B cell (primary cell): ENCODE measurements around the gene KRTAP9-8. TPM values are rescaled to one million over a fixed set of nuclear protein-coding genes. Genes with fewer than 3 reads are reported as not detected.
A peak's percentile ranks its signal among the peaks of the same experiment; 100 is the strongest.
"Not testable (repeated sequence)": the region's sequence is repeated elsewhere in the genome, so short reads cannot be mapped to it uniquely, and the experiment has no call there.

Experiments
- ATAC-seq: fragments of 200-7000 bp; cut with Tn5 transposase; one replicate; pipeline ENCODE4 v1.10.0; 2021; ENCODE audit warnings: low read depth, mild to moderate bottlenecking, moderate number of reproducible peaks, moderate library complexity
- CTCF ChIA-PET: fragments of 350-600 bp; sonication (Branson Sonifier 250); formaldehyde crosslinking; loops from one replicate; lab custom pipeline; 2021; ENCODE audit warnings: antibody characterized with exemption, inconsistent platforms; lab: Charles Lee
- POLR2A ChIA-PET: fragments of 350-600 bp; sonication (Branson Sonifier 250); formaldehyde crosslinking; loops from one replicate; lab custom pipeline; 2021; ENCODE audit warnings: antibody characterized with exemption; lab: Charles Lee
- DNase-seq: peaks from one replicate; pipeline ENCODE4 v3.0.0; 2013
- H2AFZ ChIP-seq: 2 replicates; pipeline ENCODE4 v1.6.1; 2012; ENCODE audit warnings: mild to moderate bottlenecking, low read depth, low read length; ENCODE audit not compliant: insufficient read depth, poor library complexity, severe bottlenecking
- H3K27ac ChIP-seq, 2 donors: 1 replicate in 1 of 2; 2 replicates in 1 of 2; pipeline ENCODE4 v1.5.1; 2012 to 2013; ENCODE audit warnings: low read length in 2 of 2, mild to moderate bottlenecking in 2 of 2, moderate library complexity in 1 of 2
- H3K27me3 ChIP-seq, 4 experiments: fragments of 200-600 bp in 1 of 4; sonication (generic) in 1 of 4; replicated peaks in 1 of 4; 1 replicate in 2 of 4; 2 replicates in 2 of 4; pipeline versions ENCODE4 v1.6.1 to v1.7.0; 2013 to 2016; ENCODE audit warnings: low read length in 3 of 4, mild to moderate bottlenecking in 2 of 4, mixed read lengths in 1 of 4, moderate library complexity in 1 of 4; ENCODE audit not compliant: insufficient read depth in 4 of 4, control insufficient read depth in 3 of 4; ENCODE audit errors: control extremely low read depth in 1 of 4
- H3K36me3 ChIP-seq, 2 experiments: replicated peaks in 1 of 2; 1 replicate in 1 of 2; 2 replicates in 1 of 2; pipeline versions ENCODE4 v1.6.1 to v1.7.1; 2013; ENCODE audit warnings: low read length in 1 of 2; ENCODE audit not compliant: insufficient read depth in 2 of 2, control insufficient read depth in 1 of 2; ENCODE audit errors: control extremely low read depth in 1 of 2, extremely low read depth in 1 of 2
- H3K4me1 ChIP-seq, 2 donors: fragments of 200-600 bp in 1 of 2; sonication (generic) in 1 of 2; 1 replicate in 1 of 2; 2 replicates in 1 of 2; pipeline versions ENCODE4 v1.5.1 to v1.6.1; 2013 to 2017; ENCODE audit warnings: low read length in 2 of 2; ENCODE audit not compliant: control insufficient read depth in 2 of 2, insufficient read depth in 2 of 2
- H3K4me2 ChIP-seq: replicated peaks from 2 replicates; pipeline ENCODE3; 2012; ENCODE audit warnings: mild to moderate bottlenecking, low read depth, low read length; ENCODE audit not compliant: poor library complexity, severe bottlenecking
- H3K4me3 ChIP-seq, 5 experiments: fragments of 200-600 bp in 1 of 5; sonication (generic) in 1 of 5; 1 replicate in 3 of 5; 2 replicates in 2 of 5; pipeline versions ENCODE4 v1.5.1 to v1.7.0; 2011 to 2016; ENCODE audit warnings: low read length in 4 of 5, mild to moderate bottlenecking in 4 of 5, low read depth in 2 of 5, control low read depth in 1 of 5, moderate library complexity in 1 of 5; ENCODE audit not compliant: insufficient read depth in 1 of 5; ENCODE audit errors: control extremely low read depth in 1 of 5, extremely low read depth in 1 of 5
- H3K79me2 ChIP-seq: fragments of 200-600 bp; sonication (generic); one replicate; pipeline ENCODE4 v1.6.0; 2016; ENCODE audit warnings: low read length; ENCODE audit not compliant: control insufficient read depth, insufficient read depth
- H3K9ac ChIP-seq: fragments of 200-600 bp; sonication (generic); 2 replicates; pipeline ENCODE4 v1.6.1; 2017; ENCODE audit warnings: mild to moderate bottlenecking, low read length, moderate library complexity
- H3K9me3 ChIP-seq, 3 donors: one replicate each; pipeline versions ENCODE4 v1.6.1 to v1.7.1; 2013; ENCODE audit warnings: low read length in 2 of 3; ENCODE audit not compliant: control insufficient read depth in 2 of 3, insufficient read depth in 1 of 3; ENCODE audit errors: control extremely low read depth in 1 of 3
- H4K20me1 ChIP-seq: 2 replicates; pipeline ENCODE4 v1.6.0; 2012; ENCODE audit warnings: mild to moderate bottlenecking, low read length; ENCODE audit not compliant: insufficient read depth, control insufficient read depth, poor library complexity, severe bottlenecking
- H3K27ac Mint-ChIP-seq: one replicate; pipeline ENCODE4 v1.8.0; 2021; ENCODE audit warnings: mixed read lengths
- H3K27me3 Mint-ChIP-seq: one replicate; pipeline ENCODE4 v1.8.0; 2021; ENCODE audit warnings: mixed read lengths
- H3K4me1 Mint-ChIP-seq: one replicate; pipeline ENCODE4 v1.8.0; 2021; ENCODE audit warnings: mixed read lengths
- H3K4me3 Mint-ChIP-seq: one replicate; pipeline ENCODE4 v1.8.0; 2021; ENCODE audit warnings: mixed read lengths
- H3K9me3 Mint-ChIP-seq: one replicate; pipeline ENCODE4 v1.8.0; 2022; ENCODE audit warnings: mixed read lengths; ENCODE audit not compliant: insufficient read depth
- WGBS: methylation state at CpG from one replicate; pipeline ENCODE4 v1.1.5; 2013; ENCODE audit warnings: missing lambda C conversion rate; ENCODE audit not compliant: insufficient coverage; 5-methylcytosine and 5-hydroxymethylcytosine counted together
- intact Hi-C: fragments of 100-400 bp; cut with micrococcal nuclease; formaldehyde crosslinking; loops from one replicate; pipeline ENCODE4 v1.10.0; 2022
- polyA plus RNA-seq: library from polyadenylated mRNA; depleted of rRNA; stranded (reverse); fragments of >200 nt; gene quantifications from 2 replicates; pipeline ENCODE4 v1.2.3, GENCODE V29; 2012
- total RNA-seq, 2 donors: library from RNA; stranded (reverse); fragments of 120-200 nt in 1 of 2; gene quantifications; 1 replicate in 1 of 2; 2 replicates in 1 of 2; pipeline versions ENCODE4 v1.2.3 to v1.2.4, GENCODE V29; 2013 to 2022

KRTAP9-8 gene
- total and polyA plus RNA-seq, 2 donors (not counting 1 experiment from before 2014, with no cell fraction given) = not detected

DNA sequence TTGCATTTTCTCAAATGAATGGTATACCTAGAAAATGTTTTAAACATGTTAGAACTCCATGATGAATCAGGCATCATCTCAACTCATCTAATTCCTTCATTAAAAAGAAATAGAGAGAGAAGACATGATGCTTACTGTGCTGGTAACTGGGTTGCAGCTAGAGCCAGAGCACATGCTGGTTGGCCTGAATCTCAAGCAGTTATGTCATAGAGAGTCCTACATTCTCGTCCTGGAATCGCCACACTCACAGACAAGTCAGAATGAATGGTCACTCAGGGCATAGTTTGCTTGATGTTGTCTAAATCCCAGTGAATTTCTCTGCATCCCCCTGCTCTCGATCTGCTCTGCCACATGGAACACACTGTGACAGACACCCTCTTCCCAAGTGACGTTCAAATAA lies 683 bp upstream of the KRTAP9-8 start:
- intact Hi-C loops, DNase-seq, H3K27me3 ChIP-seq: not testable (repeated sequence)

GRCh38 chr17:41246995-41247787 lies 9.4 kb downstream of the KRTAP9-8 start:
- 93% methylated on average over 1 of the region's 2 CpGs for WGBS
- H3K9me3 ChIP-seq, CTCF ChIA-PET, H3K4me2 ChIP-seq, POLR2A ChIA-PET, H4K20me1 ChIP-seq, intact Hi-C loops, H3K27ac ChIP-seq, H3K9ac ChIP-seq, H3K4me1 Mint-ChIP-seq, H3K79me2 ChIP-seq, H3K27me3 ChIP-seq, H3K4me1 ChIP-seq, H3K4me3 ChIP-seq, H2AFZ ChIP-seq, H3K4me3 Mint-ChIP-seq, ATAC-seq, H3K36me3 ChIP-seq, H3K27ac Mint-ChIP-seq, H3K9me3 Mint-ChIP-seq: not testable (repeated sequence)
- H3K27me3 Mint-ChIP-seq = peaks cover 31% of the 10 kb centered on the region
- peak; percentile 2 for DNase-seq

More for the DNA sequence above, 683 bp upstream of the KRTAP9-8 start:
- H3K36me3 ChIP-seq, H2AFZ ChIP-seq, ATAC-seq, POLR2A ChIA-PET, H3K9me3 Mint-ChIP-seq, H3K27ac ChIP-seq, H4K20me1 ChIP-seq, H3K27ac Mint-ChIP-seq, H3K4me3 Mint-ChIP-seq, H3K4me2 ChIP-seq, H3K4me1 ChIP-seq, H3K4me1 Mint-ChIP-seq, H3K4me3 ChIP-seq, H3K79me2 ChIP-seq, H3K9ac ChIP-seq, CTCF ChIA-PET: not testable (repeated sequence)
- H3K9me3 ChIP-seq = peaks cover 0 to 11% (median 0%) of the 10 kb centered on the region in 3 donors
- WGBS = no CpG with 5 or more reads among the region's 4 CpGs
- peaks cover 50% of the 10 kb centered on the region for H3K27me3 Mint-ChIP-seq

DNA sequence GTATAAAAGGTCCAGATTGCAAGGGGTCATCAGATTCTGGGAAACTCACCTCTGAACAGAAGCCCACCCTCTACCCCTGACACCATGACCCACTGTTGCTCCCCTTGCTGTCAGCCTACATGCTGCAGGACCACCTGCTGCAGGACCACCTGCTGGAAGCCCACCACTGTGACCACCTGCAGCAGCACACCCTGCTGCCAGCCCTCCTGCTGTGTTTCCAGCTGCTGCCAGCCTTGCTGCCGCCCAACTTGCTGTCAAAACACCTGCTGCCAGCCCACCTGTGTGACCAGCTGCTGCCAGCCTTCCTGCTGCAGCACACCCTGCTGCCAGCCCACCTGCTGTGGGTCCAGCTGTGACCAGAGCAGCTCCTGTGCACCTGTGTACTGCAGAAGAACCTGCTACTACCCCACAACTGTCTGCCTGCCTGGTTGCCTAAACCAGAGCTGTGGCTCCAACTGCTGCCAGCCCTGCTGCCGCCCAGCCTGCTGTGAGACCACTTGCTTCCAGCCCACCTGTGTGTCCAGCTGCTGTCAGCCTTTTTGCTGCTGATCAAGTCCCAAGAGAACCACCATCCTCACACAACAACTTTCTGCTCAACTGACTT lies 11.9 kb downstream of the KRTAP9-8 start, which contains the start of gene KRTAP9-4:
TSS of gene KRTAP9-4 (plus strand) at position 51 of the 604 bp plus-strand sequence. CDS start at position 85, 34 bp downstream.
- H3K27me3 ChIP-seq, ATAC-seq, POLR2A ChIA-PET, H3K9me3 ChIP-seq, intact Hi-C loops, H3K79me2 ChIP-seq, H4K20me1 ChIP-seq, CTCF ChIA-PET, H3K4me3 Mint-ChIP-seq, H3K4me1 ChIP-seq, H3K4me1 Mint-ChIP-seq, H3K27ac ChIP-seq, H3K4me2 ChIP-seq, H3K9ac ChIP-seq, H2AFZ ChIP-seq, H3K9me3 Mint-ChIP-seq, H3K36me3 ChIP-seq, H3K4me3 ChIP-seq, H3K27ac Mint-ChIP-seq: not testable (repeated sequence)
- peaks cover 28% of the 10 kb centered on the region for H3K27me3 Mint-ChIP-seq
- peak; percentile 1 for DNase-seq
- 53% methylated on average over 2 of the region's 2 CpGs for WGBS
